Ovary (tissue), 3 donors: ENCODE measurements around the gene INS.

Source experiments
- POLR2A ChIP-seq: fragments of 450-650 bp; IDR thresholded peaks from one replicate; pipeline ENCODE4 v1.6.1; 2017; ENCODE audit warnings: antibody characterized with exemption, mild to moderate bottlenecking, moderate library complexity
- TF ChIP-seq, protein P1 (sequence below), 3 donors: fragments of 450-650 bp in 2 of 3; fragments of 200-600 bp in 1 of 3; IDR thresholded peaks; one replicate each; pipeline versions ENCODE4 v1.5.1 to v1.8.0; 2016 to 2022; ENCODE audit warnings: antibody characterized with exemption in 3 of 3, mild to moderate bottlenecking in 1 of 3
- donor health status: DM: no; HTN: no; CAD: no.

DNA sequence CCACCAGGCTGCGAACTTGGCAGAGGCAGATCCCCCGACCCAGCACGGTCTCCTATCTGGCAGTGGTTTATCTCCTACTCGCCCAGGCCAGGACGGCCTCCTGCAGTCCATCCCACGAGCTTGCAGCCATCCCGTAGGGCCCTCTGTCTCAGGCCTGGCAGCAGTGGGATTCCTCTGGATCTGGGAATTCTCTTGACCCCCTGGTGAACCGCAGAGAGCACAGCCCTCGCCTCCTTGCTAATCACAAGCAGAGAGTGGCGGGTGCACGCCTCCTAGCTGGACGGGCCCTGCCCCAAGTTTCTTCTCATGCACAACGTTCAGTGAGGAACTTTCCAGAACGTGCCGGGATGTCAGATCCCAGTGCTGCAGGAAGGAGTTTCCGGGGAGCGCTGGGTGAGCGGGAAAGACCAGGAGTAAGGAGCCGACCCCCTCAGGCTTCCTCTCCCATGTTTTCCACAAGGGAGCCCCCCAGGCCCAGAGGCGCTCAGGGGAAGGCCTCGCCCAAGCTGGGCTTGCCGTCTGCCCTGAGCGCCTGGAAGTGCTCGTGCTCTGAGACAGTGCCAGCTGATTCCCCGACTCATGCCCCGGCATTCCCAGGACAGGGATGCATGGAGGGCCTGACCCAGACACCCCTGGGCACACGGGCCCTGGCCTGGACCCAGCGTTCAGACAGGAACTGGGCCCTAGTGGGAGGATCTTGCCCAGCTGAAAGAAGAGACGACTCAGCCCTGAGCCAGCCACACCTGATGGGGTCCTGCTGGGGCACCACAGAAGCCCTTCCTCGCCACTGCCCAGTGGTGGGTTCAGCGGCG is 46.4 kb downstream of the INS start:
- TF ChIP-seq, protein P1, sequence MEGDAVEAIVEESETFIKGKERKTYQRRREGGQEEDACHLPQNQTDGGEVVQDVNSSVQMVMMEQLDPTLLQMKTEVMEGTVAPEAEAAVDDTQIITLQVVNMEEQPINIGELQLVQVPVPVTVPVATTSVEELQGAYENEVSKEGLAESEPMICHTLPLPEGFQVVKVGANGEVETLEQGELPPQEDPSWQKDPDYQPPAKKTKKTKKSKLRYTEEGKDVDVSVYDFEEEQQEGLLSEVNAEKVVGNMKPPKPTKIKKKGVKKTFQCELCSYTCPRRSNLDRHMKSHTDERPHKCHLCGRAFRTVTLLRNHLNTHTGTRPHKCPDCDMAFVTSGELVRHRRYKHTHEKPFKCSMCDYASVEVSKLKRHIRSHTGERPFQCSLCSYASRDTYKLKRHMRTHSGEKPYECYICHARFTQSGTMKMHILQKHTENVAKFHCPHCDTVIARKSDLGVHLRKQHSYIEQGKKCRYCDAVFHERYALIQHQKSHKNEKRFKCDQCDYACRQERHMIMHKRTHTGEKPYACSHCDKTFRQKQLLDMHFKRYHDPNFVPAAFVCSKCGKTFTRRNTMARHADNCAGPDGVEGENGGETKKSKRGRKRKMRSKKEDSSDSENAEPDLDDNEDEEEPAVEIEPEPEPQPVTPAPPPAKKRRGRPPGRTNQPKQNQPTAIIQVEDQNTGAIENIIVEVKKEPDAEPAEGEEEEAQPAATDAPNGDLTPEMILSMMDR (IDR thresholded peaks at IDR 0.05): no peak
- no peak for TF ChIP-seq POLR2A
